Heart right ventricle (tissue), 16 donors: Measurements from ENCODE around the gene NECTIN1. TPM values are rescaled to one million over a fixed set of nuclear protein-coding genes. Genes with fewer than 3 reads are reported as not detected.

ENCODE experiments used
- ATAC-seq, 8 donors: fragments of 200-7000 bp; cut with Tn5 transposase; one replicate each; pipeline ENCODE4 v1.9.1; 2020; ENCODE audit warnings: mild to moderate bottlenecking in 8 of 8, moderate library complexity in 8 of 8, moderate number of reproducible peaks in 1 of 8
- DNase-seq, 2 donors: peaks; one replicate each; pipeline ENCODE4 v3.0.0-alpha.2; 2020
- H3K27ac ChIP-seq, 10 donors: fragments of 200-600 bp; sonication (generic) in 2 of 10; one replicate each; pipeline versions ENCODE4 v1.5.0 to v1.8.0; 2020 to 2022; ENCODE audit warnings: mild to moderate bottlenecking in 3 of 10
- H3K27me3 ChIP-seq, 7 donors: fragments of 200-600 bp; one replicate each; pipeline ENCODE4 v1.8.0; 2021 to 2022; ENCODE audit warnings: mild to moderate bottlenecking in 2 of 7
- H3K36me3 ChIP-seq, 9 donors: fragments of 200-600 bp; sonication (generic) in 1 of 9; one replicate each; pipeline versions ENCODE4 v1.5.0 to v1.8.0; 2020 to 2022; ENCODE audit warnings: mild to moderate bottlenecking in 2 of 9
- H3K4me1 ChIP-seq, 9 donors: fragments of 200-600 bp; sonication (generic) in 1 of 9; one replicate each; pipeline versions ENCODE4 v1.5.0 to v1.8.0; 2020 to 2022; ENCODE audit warnings: mild to moderate bottlenecking in 4 of 9
- H3K4me3 ChIP-seq, 10 donors: fragments of 200-600 bp; sonication (generic) in 2 of 10; one replicate each; pipeline versions ENCODE4 v1.5.0 to v1.8.0; 2020 to 2022; ENCODE audit warnings: mild to moderate bottlenecking in 7 of 10, moderate library complexity in 2 of 10
- H3K9me3 ChIP-seq, 11 donors: fragments of 200-600 bp in 10 of 11; sonication (generic) in 2 of 11; one replicate each; pipeline versions ENCODE4 v1.5.0 to v1.8.0; 2013 to 2022; ENCODE audit warnings: mild to moderate bottlenecking in 2 of 11, control low read depth in 1 of 11, moderate library complexity in 1 of 11
- CTCF ChIP-seq, 9 donors: fragments of 200-600 bp; sonication (generic) in 2 of 9; IDR thresholded peaks; one replicate each; pipeline versions ENCODE4 v1.5.0 to v1.8.0; 2021 to 2022; ENCODE audit warnings: antibody characterized with exemption in 9 of 9, mild to moderate bottlenecking in 5 of 9, moderate library complexity in 1 of 9
- WGBS, 2 donors: extraction: QIAGEN DNeasy Blood & Tissue Kit; methylation state at CpG; one replicate each; pipeline ENCODE4 v1.1.7; 2013; ENCODE audit warnings: inconsistent platforms in 1 of 2; 5-methylcytosine and 5-hydroxymethylcytosine counted together
- intact Hi-C, 10 donors: fragments of 100-400 bp; cut with DNase I; formaldehyde crosslinking; loops; one replicate each; pipeline versions ENCODE4 v1.11.1 to v1.14.2; 2022
- polyA plus RNA-seq, 2 donors: library from polyadenylated mRNA; stranded (reverse); fragments of 200-250 nt; gene quantifications; one replicate each; pipeline ENCODE4 v1.2.3, GENCODE V29; 2013
- total RNA-seq, 10 donors: library from RNA; stranded (reverse); fragmentation: NEBNext Ultra II Directional in 3 of 10; extraction: Animal tissue kit (Norgen Biotek cat#: 25700) in 3 of 10; gene quantifications; one replicate each; pipeline versions ENCODE4 v1.2.1 to v1.2.4, GENCODE V29; 2021 to 2023
- donor health status: Arrhythmogenic right ventricular cardiomyopathy.
- donor health status: ischemic (EF 13 %, LVEDD 7.1; RV severe dilation, severe dysfunction).
- donor health status: healthy with polysubstance abuse.
- donor health status: DM: no; HTN: yes; CAD: no.
- donor health status: DM: no; HTN: no; CAD: no.
- donor health status: ischemic (EF 25% LVEDD 6.9; RV normal size, moderate dysfunction).
- donor health status: ischemic (EF 25% LVEDD 5.7; RV mildly dilated, moderate dysfunction).
- donor health status: healthy.
- donor health status: DM: yes; HTN: yes; CAD: no.
- donor health status: Ischemic cardiomyopathy.
- donor health status: ischemic (EF 35%, LVEDD 5.7; RV mildly dilated, moderate dysfunction).
- donor health status: nonischemic (EF 11% LVEDD 7.7; RV severe dilation, severe dysfunction).
- donor health status: DM: yes; HTN: yes; CAD: no.
- donor health status: PGD.
- donor health status: ischemic (EF 29% LVEDD 5.4; RV normal size, mild dysfunction).
- donor health status: nonischemic (EF 23%, LVEDD 6.1; RV moderate dilation, normal function).

The NECTIN1 gene
- total and polyA plus RNA-seq, 12 donors: 4.0 to 22.8 (median 10.4) TPM

GRCh38 chr11:119663279-119663678 is 65.7 kb downstream of the NECTIN1 start:
- Histone ChIP-seq H3K27ac (no peak overlapping the region), H3K9me3 (no peaks in the 10 kb centered on the region), H3K4me3 (no peak overlapping the region), H3K27me3 (no peaks in the 10 kb centered on the region), H3K4me1 (peaks cover 0 to 15% (median 10%) of the 10 kb centered on the region in 9 donors), H3K36me3 (no peaks in the 10 kb centered on the region)
- intact Hi-C loops: loop anchor here in 4 of 10 donors (10.0 kb wide), 3 partner anchors 178 to 562 kb away; no protein-coding TSS in a partner anchor
- DNase-seq: no peak
- no peak for ATAC-seq
- TF ChIP-seq CTCF (IDR thresholded peaks at IDR 0.05): no peak
- WGBS, 2 donors: 77 to 90% methylated on average over 4 of the region's 4 CpGs

GRCh38 chr11:119661226-119661625 is 67.8 kb downstream of the NECTIN1 start:
- intact Hi-C loops: loop anchor here in 4 of 10 donors (10.0 kb wide), 3 partner anchors 176 to 564 kb away; no protein-coding TSS in a partner anchor
- Histone ChIP-seq H3K9me3 (no peaks in the 10 kb centered on the region), H3K4me3 (no peak overlapping the region), H3K27me3 (no peaks in the 10 kb centered on the region), H3K4me1 (peaks cover 0 to 3% (median 0%) of the 10 kb centered on the region in 9 donors), H3K36me3 (no peaks in the 10 kb centered on the region), H3K27ac (no peak overlapping the region)
- DNase-seq (no peak), ATAC-seq (no peak)
- TF ChIP-seq CTCF (IDR thresholded peaks at IDR 0.05): no peak
- WGBS, 2 donors: 71% methylated on average over 4 of the region's 4 CpGs

- 65 to 72% methylated on average over 16 to 17 of the region's 17 CpGs for WGBS, 2 donors
- intact Hi-C loops: loop anchor here in 6 of 10 donors (5.0 to 10.0 kb wide), 4 partner anchors 175 to 1072 kb away; no protein-coding TSS in a partner anchor
Observed at GRCh38 chr11:119659971-119660723, 68.9 kb downstream of the NECTIN1 start.

More at GRCh38 chr11:119659971-119660723, 68.9 kb downstream of the NECTIN1 start:
- no peak for TF ChIP-seq CTCF (IDR thresholded peaks at IDR 0.05)
- H3K4me3 ChIP-seq: no peak overlapping the region
- ATAC-seq (no peak), DNase-seq (no peak)
- H3K9me3 ChIP-seq: no peaks in the 10 kb centered on the region
- H3K27me3 ChIP-seq: no peaks in the 10 kb centered on the region
- H3K36me3 ChIP-seq: no peaks in the 10 kb centered on the region
- H3K4me1 ChIP-seq: no peaks in the 10 kb centered on the region
- H3K27ac ChIP-seq: no peak overlapping the region
